HG03558 (cell line): ENCODE data around the gene TWSG1.
"Not testable (repeated sequence)": the region's sequence is repeated elsewhere in the genome, so short reads cannot be mapped to it uniquely, and the experiment has no call there.

ENCODE experiments used
- ATAC-seq: cut with Tn5 transposase; IDR thresholded peaks from one replicate; pipeline ENCODE4 v1.9.1; 2021; ENCODE audit warnings: moderate number of reproducible peaks; ENCODE audit not compliant: unreplicated experiment; ENCODE audit errors: extremely low read depth

The TWSG1 gene

GRCh38 chr18:9380621-9381395 lies 46.2 kb downstream of the TWSG1 start:
- ATAC-seq = no peak

DNA sequence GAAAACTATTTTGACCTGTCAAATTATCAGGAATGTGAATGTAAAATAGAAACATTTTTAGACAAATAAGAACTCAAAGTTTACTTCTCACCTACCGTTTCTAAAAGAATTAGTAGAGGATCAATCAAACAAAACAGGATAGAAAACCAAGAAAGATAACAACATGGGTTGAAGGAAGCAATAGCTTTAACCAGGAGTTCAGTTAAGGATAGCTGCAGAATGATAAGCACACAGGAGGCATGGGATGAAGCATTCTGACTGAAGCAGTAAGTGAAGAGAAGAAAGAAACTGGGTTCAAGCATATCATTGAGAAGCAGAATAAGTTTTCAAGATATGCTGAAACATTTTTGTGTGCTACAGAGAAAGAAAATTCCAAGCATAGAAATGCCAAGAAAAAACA lies 52.3 kb downstream of the TWSG1 start:
- ATAC-seq = no peak

DNA sequence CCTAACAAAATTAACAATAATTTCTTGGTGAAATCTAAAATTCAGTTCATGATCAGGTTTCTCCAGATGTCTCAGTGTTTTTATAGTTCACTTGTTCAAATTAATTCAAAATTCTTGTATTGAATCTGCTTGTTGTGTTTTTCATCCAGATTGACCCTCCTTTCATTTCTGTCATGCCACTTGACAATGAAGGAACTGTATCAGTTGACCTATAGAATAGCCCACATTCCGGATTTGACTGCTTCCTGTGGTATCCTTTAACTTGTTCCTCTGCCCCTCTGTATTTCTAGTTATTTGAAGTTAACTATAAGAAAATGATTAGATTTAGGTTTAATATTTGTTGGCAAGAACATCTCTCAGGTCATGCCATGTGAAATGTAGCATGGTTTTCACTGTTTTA lies 53.3 kb downstream of the TWSG1 start:
- ATAC-seq = no peak

GRCh38 chr18:9389706-9390105 lies 55.1 kb downstream of the TWSG1 start:
- ATAC-seq = no peak

GRCh38 chr18:9392726-9393125 lies 58.2 kb downstream of the TWSG1 start:
- no peak for ATAC-seq

- ATAC-seq = no peak
Observed at GRCh38 chr18:9394046-9394445, 59.5 kb downstream of the TWSG1 start.

DNA sequence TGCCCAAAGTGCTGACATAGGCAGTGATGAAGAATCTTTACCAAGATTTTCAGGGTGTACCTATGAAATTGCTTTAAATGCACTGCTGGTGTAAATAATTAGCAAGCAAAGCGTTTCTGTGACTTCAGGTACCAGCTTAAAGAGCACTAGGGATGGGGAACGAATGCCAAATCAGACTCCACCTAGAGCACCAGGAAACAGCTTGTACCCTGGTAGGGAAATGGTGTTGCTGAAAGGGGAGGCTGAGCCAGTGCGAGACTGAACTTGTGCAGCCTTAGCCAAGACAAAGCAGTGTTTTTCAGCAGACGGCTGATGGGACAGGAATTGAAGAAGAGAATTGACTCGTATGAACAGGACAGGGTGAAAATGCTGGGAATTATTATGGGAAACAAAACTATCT lies 65.6 kb downstream of the TWSG1 start:
- no peak for ATAC-seq

DNA sequence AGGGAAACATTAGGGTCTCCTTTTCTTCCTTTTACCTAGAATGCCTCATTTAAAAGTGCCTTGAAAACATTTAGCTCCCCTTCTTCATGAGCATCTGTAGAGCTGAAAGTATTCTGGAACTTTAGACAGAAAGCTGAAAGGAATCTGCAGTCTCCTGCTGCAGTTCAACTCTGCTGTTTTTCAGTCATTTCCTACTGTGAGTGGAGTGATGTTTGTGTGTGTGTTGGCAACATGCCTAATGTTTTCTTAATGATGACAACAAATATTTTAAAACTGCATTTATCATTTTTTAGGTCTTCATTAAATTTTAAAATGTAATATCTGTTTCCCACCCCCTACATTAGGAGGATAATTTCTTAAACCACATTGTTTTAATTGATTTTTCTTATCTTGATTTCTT lies 66.6 kb downstream of the TWSG1 start:
- ATAC-seq = no peak

GRCh38 chr18:9402358-9403007 lies 67.9 kb downstream of the TWSG1 start:
- not testable (repeated sequence) for ATAC-seq

DNA sequence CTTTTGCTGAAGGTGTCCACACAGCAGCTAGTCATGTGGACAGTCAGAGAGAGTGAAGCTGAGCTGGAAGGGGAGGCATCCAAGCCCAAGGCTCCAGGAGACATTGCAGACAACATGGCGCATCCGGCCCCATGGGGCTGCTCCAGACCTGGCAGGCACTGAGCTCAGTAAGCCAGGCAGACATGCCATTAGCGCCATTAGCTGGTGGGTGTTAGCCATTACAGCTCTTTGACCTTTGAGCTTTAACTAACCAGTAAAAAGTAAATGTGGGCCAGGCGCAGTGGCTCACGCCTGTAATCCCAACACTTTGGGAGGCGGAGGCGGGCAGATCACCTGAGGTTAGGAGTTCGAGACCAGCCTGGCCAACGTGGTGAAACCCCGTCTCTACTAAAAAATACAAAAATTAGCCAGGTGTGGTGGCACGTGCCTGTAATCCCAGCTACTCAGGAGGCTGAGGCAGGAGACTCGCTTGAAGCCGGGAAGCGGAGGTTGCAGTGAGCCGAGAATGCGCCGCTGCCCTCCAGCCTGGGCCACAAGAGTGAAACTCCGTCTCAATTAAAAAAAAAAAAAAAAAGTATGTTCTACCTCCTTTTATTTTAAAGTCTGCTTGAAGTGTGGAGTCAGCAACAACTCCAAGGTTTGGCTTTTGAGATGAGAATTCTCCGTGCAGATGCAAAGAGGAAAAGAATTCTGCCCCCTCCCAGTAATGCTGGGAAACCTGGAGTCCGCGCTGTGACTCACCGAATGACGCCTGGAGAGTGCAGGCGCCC lies 69.4 kb downstream of the TWSG1 start:
- no peak for ATAC-seq

DNA sequence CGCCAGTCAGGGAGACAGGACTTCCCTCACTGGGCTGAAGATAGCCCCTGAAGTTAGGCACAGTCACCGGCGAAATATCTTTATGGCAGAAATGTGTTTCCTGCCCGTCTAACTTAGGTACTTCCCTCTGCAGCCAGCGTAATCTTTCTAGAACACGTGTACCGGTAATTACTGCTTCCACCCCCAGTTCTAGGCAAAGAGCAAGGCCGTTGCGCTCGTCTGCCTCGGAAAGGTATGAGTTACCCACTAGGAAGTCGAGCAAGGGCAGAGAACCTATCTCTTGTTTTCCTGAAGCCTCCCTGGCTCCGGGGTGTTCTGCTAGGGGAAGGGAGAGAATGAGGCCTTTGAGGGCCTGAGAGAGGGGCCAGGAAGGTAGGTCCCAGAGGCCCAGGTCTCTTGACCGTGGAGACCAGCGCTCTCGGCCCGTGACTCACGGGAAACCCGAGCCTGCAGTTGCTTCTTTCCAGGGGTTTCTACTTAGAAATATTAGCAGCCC lies 70.0 kb downstream of the TWSG1 start:
- ATAC-seq = no peak

- ATAC-seq = no peak
Observed at GRCh38 chr18:9405130-9405529, 70.6 kb downstream of the TWSG1 start.

GRCh38 chr18:9405977-9406376 lies 71.4 kb downstream of the TWSG1 start:
- no peak for ATAC-seq

DNA sequence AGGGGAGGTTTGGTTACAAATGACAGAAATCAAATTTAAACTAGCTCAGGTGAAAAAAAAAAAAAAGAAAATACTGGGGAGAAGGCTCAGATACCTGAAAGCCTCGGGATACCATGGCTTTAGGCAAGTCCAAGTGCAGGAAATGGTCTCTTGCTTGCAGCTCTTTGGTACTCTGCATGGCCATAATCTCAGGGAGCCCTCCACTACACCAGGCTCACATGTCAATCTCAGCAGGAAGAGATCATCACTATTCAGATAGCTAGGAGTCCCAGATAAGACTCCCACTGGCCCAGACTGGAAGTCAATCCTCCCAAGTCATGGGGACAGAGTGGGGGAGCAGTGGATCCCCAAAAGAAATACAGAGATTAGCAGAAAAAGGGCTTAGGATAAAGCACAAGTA lies 75.9 kb downstream of the TWSG1 start:
- no peak for ATAC-seq

DNA sequence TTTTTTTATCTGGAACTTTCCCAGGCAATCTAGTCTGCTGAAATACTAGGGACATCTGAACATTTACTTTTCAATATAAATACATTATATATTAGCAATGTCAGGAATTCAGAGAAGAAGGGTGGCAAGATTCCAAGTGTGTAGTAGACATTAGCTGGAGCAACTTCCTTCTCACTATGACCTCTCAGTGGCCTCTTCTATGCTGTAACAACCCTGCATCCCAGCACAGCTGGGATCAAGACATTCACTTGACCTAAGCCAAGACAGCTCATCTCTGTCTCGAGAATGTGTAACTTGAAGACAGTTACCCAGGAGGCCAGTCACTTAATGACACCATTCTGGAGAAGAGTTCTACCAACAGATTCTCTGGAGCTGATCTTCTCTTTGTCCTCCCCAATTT lies 79.0 kb downstream of the TWSG1 start:
- ATAC-seq = no peak

DNA sequence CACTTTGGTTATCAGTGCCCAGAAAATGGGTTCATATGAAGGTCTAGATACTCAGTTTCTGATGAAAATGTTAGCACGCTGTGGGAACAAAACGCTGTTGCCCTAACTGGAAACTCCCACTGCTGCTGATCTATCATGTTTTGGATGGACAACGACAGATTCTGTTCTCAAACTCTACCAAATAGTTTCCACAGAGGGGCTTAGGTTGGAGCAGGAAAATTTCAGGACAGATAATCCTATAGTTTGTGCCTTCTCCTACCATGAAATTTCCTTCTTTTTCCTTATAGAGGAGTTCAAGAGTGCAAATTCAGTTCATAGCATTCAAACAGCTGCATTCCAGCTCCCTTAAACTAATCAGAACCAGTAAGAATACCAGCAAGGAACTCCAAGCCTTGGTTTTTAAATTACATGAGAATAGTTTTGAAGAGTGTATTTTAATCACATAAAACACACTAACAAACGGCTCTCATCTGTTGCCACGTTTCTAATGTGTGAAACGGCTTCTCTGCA lies 82.0 kb downstream of the TWSG1 start:
- ATAC-seq = no peak

DNA sequence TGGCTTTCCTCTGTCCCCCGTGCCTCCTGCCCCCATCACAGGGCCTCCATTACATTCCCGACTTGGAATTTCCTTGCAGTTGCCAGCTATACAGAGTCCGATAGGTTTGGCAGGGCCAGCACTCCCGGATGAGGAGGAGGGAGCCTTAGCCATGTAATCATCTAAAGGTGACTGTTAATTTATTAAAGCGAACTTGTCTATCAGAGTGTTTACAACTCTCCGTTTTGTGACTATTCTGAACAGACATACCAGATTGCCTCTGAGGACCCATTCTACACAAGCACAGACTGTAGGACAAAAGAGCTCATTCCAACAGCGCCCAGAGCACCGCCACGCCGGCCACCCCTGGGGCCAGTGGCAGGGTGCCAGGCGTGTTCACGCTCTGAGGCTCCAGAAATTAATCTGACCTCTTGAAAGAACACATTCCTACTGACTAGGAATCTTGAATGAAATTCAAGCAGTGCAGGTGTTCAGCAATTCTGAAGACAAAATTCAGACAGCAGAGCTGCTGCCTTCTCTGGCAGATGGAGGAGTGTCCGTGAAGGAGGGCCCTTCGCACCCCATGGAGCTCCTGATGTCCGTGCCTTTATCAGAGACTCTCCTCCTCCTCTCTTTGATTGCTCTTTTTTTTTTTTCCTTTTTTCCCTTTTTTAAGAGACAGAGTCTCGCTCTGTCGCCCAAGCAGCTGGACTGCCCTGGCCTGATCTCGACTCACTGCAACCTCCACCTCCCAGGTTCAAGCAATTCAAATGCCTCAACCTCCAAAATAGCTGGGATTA lies 82.7 kb downstream of the TWSG1 start:
- no peak for ATAC-seq

DNA sequence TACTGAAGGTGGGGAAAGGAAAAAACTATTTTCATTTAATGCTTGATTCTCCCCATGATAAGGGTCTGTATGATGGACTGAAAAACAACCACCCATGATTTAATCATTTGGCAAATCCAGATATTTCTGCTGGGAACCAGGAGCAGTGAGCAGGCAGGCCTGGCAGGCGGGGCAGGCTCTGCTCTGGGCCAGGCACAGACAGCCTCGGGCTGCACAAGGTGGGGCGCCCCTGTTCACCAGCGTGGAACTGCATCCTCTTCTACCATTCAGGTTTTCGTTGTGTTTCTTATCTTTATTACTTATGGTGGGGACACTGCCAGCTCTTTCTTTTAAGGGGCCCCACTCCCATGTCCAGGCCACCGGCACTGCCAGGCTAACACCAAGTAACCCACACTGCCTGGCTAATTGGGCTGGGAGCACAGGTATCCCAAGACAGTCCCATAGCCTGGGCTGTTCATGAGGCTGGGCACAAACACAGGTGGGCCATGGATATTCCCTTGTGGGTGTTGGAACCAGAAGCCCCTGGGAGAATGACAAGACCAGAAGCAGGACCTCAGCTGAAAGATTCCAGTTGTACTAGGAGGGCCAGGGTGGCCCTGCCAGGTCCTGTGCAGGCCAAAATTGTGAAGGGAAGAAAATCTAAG lies 83.6 kb downstream of the TWSG1 start:
- ATAC-seq = no peak

GRCh38 chr18:9419956-9420631 lies 85.5 kb downstream of the TWSG1 start:
- ATAC-seq = no peak
